SK-MEL-5 (cell line): Measurements from ENCODE around the gene LDB3. TPM values are rescaled to one million over a fixed set of nuclear protein-coding genes. Genes with fewer than 3 reads are reported as not detected.

Experiments used
- total RNA-seq: library from RNA; depleted of rRNA; stranded (reverse); fragments of >200 nt; shearing (Covaris generic); gene quantifications from 2 replicates; pipeline ENCODE4 v1.2.3, GENCODE V29; 2014; rRNA removed

The LDB3 gene
- total RNA-seq, 1 experiment from 2014 or later = 0.61 TPM

Other genes with a start within 250 kb of the LDB3 start
- gene WAPL, start 146.7 kb upstream of the LDB3 start, total RNA-seq = 24.5 and 29.6 TPM in 2 replicates
- gene OPN4, start 14.0 kb upstream of the LDB3 start, total RNA-seq = not detected in 2 replicates
- 25.2 and 31.6 TPM in 2 replicates for gene BMPR1A, start 88.1 kb downstream of the LDB3 start, total RNA-seq